HEK293 (cell line): ENCODE measurements around the gene PTPRN2.

Experiments
- CTCF ChIP-seq: fragments of 450-650 bp; formaldehyde crosslinking; IDR thresholded peaks from 2 replicates; pipeline ENCODE4 v1.5.1; 2016; ENCODE audit warnings: missing biosample characterization, missing genetic modification characterization
- IKZF3 ChIP-seq: fragments of 450-650 bp; IDR thresholded peaks from 2 replicates; pipeline ENCODE4 v1.5.0; 2018; ENCODE audit warnings: missing biosample characterization, mild to moderate bottlenecking, missing genetic modification characterization, moderate library complexity
- PRDM6 ChIP-seq: fragments of 450-650 bp; formaldehyde crosslinking; IDR thresholded peaks from 2 replicates; pipeline ENCODE4 v1.5.1; 2017; ENCODE audit warnings: missing biosample characterization, missing genetic modification characterization
- ZNF114 ChIP-seq: fragments of 450-650 bp; formaldehyde crosslinking; IDR thresholded peaks from 2 replicates; pipeline ENCODE4 v1.5.0; 2017; ENCODE audit warnings: missing biosample characterization, missing genetic modification characterization
- ZNF24 ChIP-seq: fragments of 450-650 bp; formaldehyde crosslinking; IDR thresholded peaks from 2 replicates; pipeline ENCODE4 v1.5.1; 2016; ENCODE audit warnings: missing biosample characterization, missing genetic modification characterization
- ZNF449 ChIP-seq: fragments of 450-650 bp; formaldehyde crosslinking; IDR thresholded peaks from 2 replicates; pipeline ENCODE4 v1.5.1; 2017; ENCODE audit warnings: missing biosample characterization, mild to moderate bottlenecking, missing genetic modification characterization, moderate library complexity
- ZNF658 ChIP-seq: fragments of 450-650 bp; formaldehyde crosslinking; IDR thresholded peaks from 2 replicates; pipeline ENCODE4; 2016; ENCODE audit warnings: missing biosample characterization, missing genetic modification characterization
- TF ChIP-seq, protein P1 (sequence below): fragments of 450-650 bp; formaldehyde crosslinking; IDR thresholded peaks from 2 replicates; pipeline ENCODE4 v1.5.1; 2016; ENCODE audit warnings: missing biosample characterization, missing genetic modification characterization

DNA sequence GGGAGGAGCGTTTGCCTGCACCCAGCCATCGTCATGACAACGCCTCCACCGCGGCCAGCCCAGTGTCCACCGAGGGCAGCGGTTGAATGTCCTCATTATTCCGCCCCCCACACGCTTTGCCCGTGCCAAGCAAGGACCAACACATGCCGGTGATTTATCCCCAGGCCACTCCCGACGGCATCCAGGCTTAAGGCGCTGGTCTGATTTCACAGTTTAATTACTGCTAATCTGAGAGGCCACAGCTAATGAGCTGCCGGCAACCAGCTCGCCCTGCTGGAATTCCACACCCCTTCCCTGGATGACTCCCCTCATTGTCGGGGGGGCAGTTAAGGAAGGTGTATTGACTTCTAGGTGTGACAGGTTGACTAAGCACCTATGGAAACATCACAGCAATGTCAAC lies 818.5 kb downstream of the PTPRN2 start:
- TF ChIP-seq, protein P1, sequence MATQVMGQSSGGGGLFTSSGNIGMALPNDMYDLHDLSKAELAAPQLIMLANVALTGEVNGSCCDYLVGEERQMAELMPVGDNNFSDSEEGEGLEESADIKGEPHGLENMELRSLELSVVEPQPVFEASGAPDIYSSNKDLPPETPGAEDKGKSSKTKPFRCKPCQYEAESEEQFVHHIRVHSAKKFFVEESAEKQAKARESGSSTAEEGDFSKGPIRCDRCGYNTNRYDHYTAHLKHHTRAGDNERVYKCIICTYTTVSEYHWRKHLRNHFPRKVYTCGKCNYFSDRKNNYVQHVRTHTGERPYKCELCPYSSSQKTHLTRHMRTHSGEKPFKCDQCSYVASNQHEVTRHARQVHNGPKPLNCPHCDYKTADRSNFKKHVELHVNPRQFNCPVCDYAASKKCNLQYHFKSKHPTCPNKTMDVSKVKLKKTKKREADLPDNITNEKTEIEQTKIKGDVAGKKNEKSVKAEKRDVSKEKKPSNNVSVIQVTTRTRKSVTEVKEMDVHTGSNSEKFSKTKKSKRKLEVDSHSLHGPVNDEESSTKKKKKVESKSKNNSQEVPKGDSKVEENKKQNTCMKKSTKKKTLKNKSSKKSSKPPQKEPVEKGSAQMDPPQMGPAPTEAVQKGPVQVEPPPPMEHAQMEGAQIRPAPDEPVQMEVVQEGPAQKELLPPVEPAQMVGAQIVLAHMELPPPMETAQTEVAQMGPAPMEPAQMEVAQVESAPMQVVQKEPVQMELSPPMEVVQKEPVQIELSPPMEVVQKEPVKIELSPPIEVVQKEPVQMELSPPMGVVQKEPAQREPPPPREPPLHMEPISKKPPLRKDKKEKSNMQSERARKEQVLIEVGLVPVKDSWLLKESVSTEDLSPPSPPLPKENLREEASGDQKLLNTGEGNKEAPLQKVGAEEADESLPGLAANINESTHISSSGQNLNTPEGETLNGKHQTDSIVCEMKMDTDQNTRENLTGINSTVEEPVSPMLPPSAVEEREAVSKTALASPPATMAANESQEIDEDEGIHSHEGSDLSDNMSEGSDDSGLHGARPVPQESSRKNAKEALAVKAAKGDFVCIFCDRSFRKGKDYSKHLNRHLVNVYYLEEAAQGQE (tag by site-specific recombination): no peak
- no peak for TF ChIP-seq CTCF (tag by site-specific recombination)
- TF ChIP-seq ZNF24: no peak
- TF ChIP-seq ZNF658: no peak
- no peak for TF ChIP-seq ZNF114 (tag by site-specific recombination)
- TF ChIP-seq IKZF3: no peak
- no peak for TF ChIP-seq PRDM6 (tag by site-specific recombination)
- TF ChIP-seq ZNF449 (tag by site-specific recombination): no peak
